RWPE2 (cell line): ENCODE measurements around the gene NDUFAF5.

Source experiments
- ATAC-seq: fragments of 200-7000 bp; cut with Tn5 transposase; 3 replicates; pipeline ENCODE4 v1.9.1; 2021; ENCODE audit warnings: low read depth
- DNase-seq: peaks from one replicate; pipeline ENCODE4 v3.0.0-alpha.2; 2020; ENCODE audit warnings: low spot score
- H3K27ac ChIP-seq: fragments of 450-650 bp; 2 replicates; pipeline ENCODE4 v1.5.1; 2017; ENCODE audit warnings: mild to moderate bottlenecking; ENCODE audit not compliant: poor library complexity, severe bottlenecking
- H3K27me3 ChIP-seq: fragments of 250-450 bp; sonication (Bioruptor Pico); 2 replicates; pipeline ENCODE4 v1.5.1; 2021; ENCODE audit warnings: mild to moderate bottlenecking, moderate library complexity; ENCODE audit not compliant: insufficient read depth, poor library complexity, severe bottlenecking
- H3K36me3 ChIP-seq: fragments of 250-450 bp; sonication (Bioruptor Pico); 2 replicates; pipeline ENCODE4 v1.5.1; 2020; ENCODE audit warnings: low read depth, mild to moderate bottlenecking, moderate library complexity
- H3K4me1 ChIP-seq: fragments of 250-450 bp; sonication (Bioruptor Pico); 2 replicates; pipeline ENCODE4 v1.5.1; 2021; ENCODE audit warnings: mild to moderate bottlenecking, moderate library complexity; ENCODE audit not compliant: insufficient read depth, poor library complexity, severe bottlenecking
- H3K4me3 ChIP-seq: fragments of 250-450 bp; sonication (Bioruptor Pico); 2 replicates; pipeline ENCODE4 v1.5.1; 2021; ENCODE audit warnings: mild to moderate bottlenecking, moderate library complexity; ENCODE audit not compliant: severe bottlenecking
- H3K9me3 ChIP-seq: fragments of 250-450 bp; sonication (Bioruptor Pico); 2 replicates; pipeline ENCODE4 v1.5.1; 2021; ENCODE audit warnings: mild to moderate bottlenecking, moderate library complexity; ENCODE audit not compliant: severe bottlenecking
- CTCF ChIP-seq: fragments of 450-650 bp; IDR thresholded peaks from one replicate; pipeline ENCODE4 v1.5.1; 2017; ENCODE audit warnings: mild to moderate bottlenecking, moderate library complexity; ENCODE audit not compliant: poor library complexity, severe bottlenecking

NDUFAF5 gene

GRCh38 chr20:13809373-13809772 lies 24.5 kb downstream of the NDUFAF5 start:
- Histone ChIP-seq H3K27me3 (no peaks in the 10 kb centered on the region), H3K9me3 (no peaks in the 10 kb centered on the region), H3K36me3 (peaks cover 90% of the 10 kb centered on the region), H3K4me1 (no peaks in the 10 kb centered on the region), H3K4me3 (no peak overlapping the region), H3K27ac (no peak overlapping the region)
- TF ChIP-seq CTCF = no peak
- ATAC-seq (no peak), DNase-seq (no peak)

- H3K27me3 ChIP-seq = no peaks in the 10 kb centered on the region
- no peaks in the 10 kb centered on the region for H3K9me3 ChIP-seq
- peaks cover 92% of the 10 kb centered on the region for H3K36me3 ChIP-seq
- H3K27ac ChIP-seq = no peak overlapping the region
- H3K4me3 ChIP-seq = no peak overlapping the region
- ATAC-seq (no peak), DNase-seq (no peak)
- H3K4me1 ChIP-seq = no peaks in the 10 kb centered on the region
- no peak for TF ChIP-seq CTCF
These were observed 25.0 kb downstream of the NDUFAF5 start for GRCh38 chr20:13809855-13810254.

- H3K27me3 ChIP-seq = no peaks in the 10 kb centered on the region
- no peaks in the 10 kb centered on the region for H3K4me1 ChIP-seq
- ATAC-seq (no peak), DNase-seq (no peak)
- TF ChIP-seq CTCF = no peak
- no peaks in the 10 kb centered on the region for H3K9me3 ChIP-seq
- peaks cover 92% of the 10 kb centered on the region for H3K36me3 ChIP-seq
- no peak overlapping the region for H3K27ac ChIP-seq
- no peak overlapping the region for H3K4me3 ChIP-seq
These were observed 25.6 kb downstream of the NDUFAF5 start for GRCh38 chr20:13810446-13810845.

- no peak for TF ChIP-seq CTCF
- peaks cover 92% of the 10 kb centered on the region for H3K36me3 ChIP-seq
- H3K9me3 ChIP-seq = no peaks in the 10 kb centered on the region
- DNase-seq = no peak
- H3K4me3 ChIP-seq = no peak overlapping the region
- peaks cover 4% of the 10 kb centered on the region for H3K4me1 ChIP-seq
- no peaks in the 10 kb centered on the region for H3K27me3 ChIP-seq
- no peak overlapping the region for H3K27ac ChIP-seq
- ATAC-seq = no peak
These were observed 29.1 kb downstream of the NDUFAF5 start for GRCh38 chr20:13813910-13814309.

GRCh38 chr20:13814672-13815071 lies 29.8 kb downstream of the NDUFAF5 start:
- Histone ChIP-seq H3K27me3 (no peaks in the 10 kb centered on the region), H3K36me3 (peaks cover 86% of the 10 kb centered on the region), H3K4me1 (peaks cover 4% of the 10 kb centered on the region), H3K9me3 (no peaks in the 10 kb centered on the region), H3K4me3 (no peak overlapping the region), H3K27ac (no peak overlapping the region)
- ATAC-seq (no peak), DNase-seq (no peak)
- no peak for TF ChIP-seq CTCF
